T-helper 2 cell treated with Interferon-gamma antibody and Interleukin-4, amounts not matched to agents 5 μg/mL and 100 μg/mL, for 36 hours (primary cell): ENCODE measurements around the gene EMILIN3.

Experiments used
- DNase-seq: peaks from one replicate; pipeline ENCODE4 v3.0.0; 2021; ENCODE audit warnings: low spot score
- H3K27ac Mint-ChIP-seq: one replicate; pipeline ENCODE4 v1.8.0; 2021; ENCODE audit warnings: mild to moderate bottlenecking, mixed read lengths
- H3K27me3 Mint-ChIP-seq: one replicate; pipeline ENCODE4 v1.8.0; 2021; ENCODE audit warnings: low read depth, mixed read lengths
- H3K36me3 Mint-ChIP-seq: one replicate; pipeline ENCODE4 v1.8.0; 2021; ENCODE audit warnings: low read depth, mixed read lengths
- H3K4me1 Mint-ChIP-seq: one replicate; pipeline ENCODE4 v1.8.0; 2021; ENCODE audit warnings: low read depth, mixed read lengths
- H3K4me3 Mint-ChIP-seq: one replicate; pipeline ENCODE4 v1.8.0; 2022; ENCODE audit warnings: mild to moderate bottlenecking, moderate library complexity, mixed read lengths
- H3K9me3 Mint-ChIP-seq: one replicate; pipeline ENCODE4 v1.8.0; 2021; ENCODE audit warnings: mixed read lengths

EMILIN3 gene

GRCh38 chr20:41339957-41340326 is 26.7 kb downstream of the EMILIN3 start:
- Mint-ChIP-seq H3K27me3 (peaks cover 7% of the 10 kb centered on the region), H3K27ac (no peak overlapping the region), H3K4me1 (peaks cover 10% of the 10 kb centered on the region), H3K9me3 (no peaks in the 10 kb centered on the region), H3K4me3 (peak overlapping the region; percentile 85), H3K36me3 (no peaks in the 10 kb centered on the region)
- DNase-seq, result peak; percentile 78

DNA sequence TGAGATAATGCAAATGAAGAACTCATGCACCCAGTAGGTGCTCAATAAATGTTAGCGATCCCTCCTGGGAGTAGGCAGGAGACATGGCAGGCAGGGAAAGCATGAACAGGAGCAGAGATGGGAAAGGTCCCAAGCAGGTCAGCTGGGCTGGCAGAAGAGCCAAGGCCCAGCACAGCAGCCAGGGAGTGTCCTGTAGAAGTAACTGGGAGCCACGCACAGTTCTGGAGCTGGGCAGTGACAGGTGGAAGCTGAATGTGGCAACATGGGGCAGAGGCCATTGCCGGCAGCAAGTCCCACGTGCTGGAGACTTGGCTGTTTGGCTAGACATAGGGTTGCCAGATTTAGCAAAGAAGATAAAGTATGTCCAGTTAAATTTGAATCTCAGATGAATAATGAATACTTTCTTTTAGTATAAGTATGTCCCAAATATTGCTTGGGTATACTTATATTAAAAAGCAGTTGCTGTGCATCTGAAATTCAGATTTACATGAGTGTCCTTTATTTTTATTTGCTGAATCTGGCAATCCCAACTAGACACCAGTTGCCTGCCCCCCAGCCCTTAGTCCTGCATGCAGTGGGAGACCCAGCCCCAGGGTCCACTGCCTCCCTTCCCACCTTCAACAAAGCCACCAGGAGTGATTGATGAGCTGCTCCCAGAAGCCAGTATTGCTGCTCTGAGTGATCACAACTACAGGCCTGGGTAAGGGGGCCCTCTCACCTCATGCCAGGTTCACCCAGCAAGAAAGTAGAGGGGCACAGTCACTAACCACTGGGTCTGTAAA is 29.7 kb downstream of the EMILIN3 start:
- Mint-ChIP-seq H3K36me3 (no peaks in the 10 kb centered on the region), H3K4me1 (peaks cover 10% of the 10 kb centered on the region), H3K4me3 (no peak overlapping the region), H3K9me3 (no peaks in the 10 kb centered on the region), H3K27ac (no peak overlapping the region), H3K27me3 (peaks cover 7% of the 10 kb centered on the region)
- DNase-seq, result no peak

DNA sequence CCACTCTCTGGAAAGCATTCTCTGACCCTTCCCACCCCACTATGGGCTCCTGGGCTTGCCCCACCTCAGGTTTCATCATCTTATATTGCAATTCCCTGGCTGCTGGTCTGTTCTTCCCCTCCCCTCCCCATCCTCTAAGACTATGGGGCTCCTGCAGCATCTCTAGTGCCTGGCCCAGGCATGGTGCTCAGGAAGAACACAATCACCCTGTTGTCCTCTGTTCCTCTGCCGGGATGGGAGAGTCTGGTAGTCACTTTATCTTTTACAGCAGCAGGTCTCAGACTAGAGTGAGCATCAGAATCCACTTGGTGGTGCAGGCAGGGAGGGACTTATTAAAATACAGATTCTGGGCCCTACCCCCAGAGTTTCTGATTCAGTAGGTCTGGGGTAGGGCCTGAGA is 31.0 kb downstream of the EMILIN3 start:
- H3K27ac Mint-ChIP-seq, result no peak overlapping the region
- peaks cover 10% of the 10 kb centered on the region for H3K4me1 Mint-ChIP-seq
- DNase-seq, result no peak
- H3K4me3 Mint-ChIP-seq, result no peak overlapping the region
- H3K9me3 Mint-ChIP-seq, result no peaks in the 10 kb centered on the region
- peaks cover 7% of the 10 kb centered on the region for H3K27me3 Mint-ChIP-seq
- no peaks in the 10 kb centered on the region for H3K36me3 Mint-ChIP-seq

- DNase-seq, result no peak
- Mint-ChIP-seq H3K36me3 (no peaks in the 10 kb centered on the region), H3K4me1 (peaks cover 5% of the 10 kb centered on the region), H3K27me3 (peaks cover 6% of the 10 kb centered on the region), H3K4me3 (no peak overlapping the region), H3K9me3 (no peaks in the 10 kb centered on the region), H3K27ac (no peak overlapping the region)
These were observed 31.9 kb downstream of the EMILIN3 start for GRCh38 chr20:41334443-41335421.

- DNase-seq, result no peak
- peaks cover 9% of the 10 kb centered on the region for H3K4me1 Mint-ChIP-seq
- H3K4me3 Mint-ChIP-seq, result no peak overlapping the region
- H3K27ac Mint-ChIP-seq, result no peak overlapping the region
- peaks cover 3% of the 10 kb centered on the region for H3K27me3 Mint-ChIP-seq
- H3K9me3 Mint-ChIP-seq, result no peaks in the 10 kb centered on the region
- H3K36me3 Mint-ChIP-seq, result no peaks in the 10 kb centered on the region
These were observed 32.6 kb downstream of the EMILIN3 start for GRCh38 chr20:41334036-41334435.

DNA sequence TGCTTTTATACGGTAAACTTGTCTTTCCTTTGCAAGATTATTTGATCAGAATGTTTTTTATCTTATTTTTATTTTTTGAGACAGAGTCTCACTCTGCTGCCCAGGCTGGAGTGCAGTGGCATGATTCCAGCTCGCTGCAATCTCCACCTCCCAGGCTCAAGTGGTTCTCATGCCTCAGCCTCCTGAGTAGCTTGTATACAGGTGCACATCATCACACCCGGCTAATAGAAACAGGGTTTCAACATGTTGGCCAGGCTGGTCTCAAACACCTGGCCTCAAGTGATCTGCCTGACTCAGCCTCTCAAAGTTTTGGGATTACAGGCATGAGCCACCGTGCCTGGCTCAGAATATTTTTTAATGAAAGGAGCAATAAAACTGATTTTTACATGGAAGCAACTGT is 34.9 kb downstream of the EMILIN3 start:
- DNase-seq, result no peak
- H3K27ac Mint-ChIP-seq, result no peak overlapping the region
- no peaks in the 10 kb centered on the region for H3K36me3 Mint-ChIP-seq
- no peaks in the 10 kb centered on the region for H3K27me3 Mint-ChIP-seq
- H3K4me1 Mint-ChIP-seq, result peaks cover 12% of the 10 kb centered on the region
- H3K9me3 Mint-ChIP-seq, result no peaks in the 10 kb centered on the region
- no peak overlapping the region for H3K4me3 Mint-ChIP-seq

DNA sequence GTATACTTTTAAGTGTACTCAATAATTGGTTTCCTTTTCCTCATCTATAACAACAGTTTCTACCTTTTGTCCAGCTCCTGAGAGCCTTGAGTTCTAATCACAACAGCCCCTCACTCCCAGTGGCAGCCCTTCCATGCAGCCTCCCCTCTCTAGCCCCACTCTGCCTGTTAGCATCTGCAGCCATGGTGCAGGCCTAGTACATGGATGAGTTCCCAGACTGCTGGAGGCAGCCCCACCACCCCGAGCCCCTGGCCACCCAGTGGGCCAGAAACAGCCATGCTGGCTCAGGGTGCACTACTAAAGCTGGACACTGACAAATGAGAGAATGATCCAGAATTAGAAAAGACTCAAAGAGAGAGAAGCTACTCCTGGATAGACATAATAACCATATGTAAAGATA is 35.7 kb downstream of the EMILIN3 start:
- H3K27me3 Mint-ChIP-seq, result no peaks in the 10 kb centered on the region
- H3K9me3 Mint-ChIP-seq, result no peaks in the 10 kb centered on the region
- peaks cover 12% of the 10 kb centered on the region for H3K4me1 Mint-ChIP-seq
- H3K4me3 Mint-ChIP-seq, result no peak overlapping the region
- no peak for DNase-seq
- H3K27ac Mint-ChIP-seq, result no peak overlapping the region
- H3K36me3 Mint-ChIP-seq, result no peaks in the 10 kb centered on the region

DNA sequence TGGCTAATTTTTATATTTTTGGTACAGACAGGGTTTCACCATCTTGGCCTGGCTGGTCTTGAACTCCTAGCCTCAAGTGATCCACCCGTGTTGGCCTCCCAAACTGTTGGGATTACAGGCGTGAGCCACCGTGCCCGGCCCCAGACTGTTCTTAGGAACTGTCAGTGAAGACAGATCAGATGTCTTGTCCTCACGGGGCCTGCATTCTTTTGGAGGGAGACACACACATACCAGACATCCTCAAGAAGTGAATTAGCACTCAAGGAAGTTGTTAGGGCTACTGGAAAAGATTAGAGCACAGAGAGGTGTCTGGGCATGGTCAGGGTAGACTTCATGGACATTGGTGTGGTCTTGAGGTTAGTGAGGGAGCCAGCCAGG is 36.3 kb downstream of the EMILIN3 start:
- Mint-ChIP-seq H3K9me3 (no peaks in the 10 kb centered on the region), H3K36me3 (no peaks in the 10 kb centered on the region), H3K4me3 (no peak overlapping the region), H3K27me3 (peaks cover 2% of the 10 kb centered on the region), H3K27ac (no peak overlapping the region), H3K4me1 (peaks cover 12% of the 10 kb centered on the region)
- no peak for DNase-seq

- H3K27me3 Mint-ChIP-seq, result peaks cover 2% of the 10 kb centered on the region
- peak overlapping the region; percentile 42 for H3K27ac Mint-ChIP-seq
- H3K4me3 Mint-ChIP-seq, result peak overlapping the region; percentile 39
These were observed 36.9 kb downstream of the EMILIN3 start for GRCh38 chr20:41329435-41330342.

GRCh38 chr20:41327178-41327577 is 39.4 kb downstream of the EMILIN3 start:
- DNase-seq, result no peak
- Mint-ChIP-seq H3K4me3 (no peak overlapping the region), H3K27ac (no peak overlapping the region), H3K27me3 (peaks cover 2% of the 10 kb centered on the region), H3K36me3 (no peaks in the 10 kb centered on the region), H3K9me3 (no peaks in the 10 kb centered on the region), H3K4me1 (peaks cover 12% of the 10 kb centered on the region)

More at GRCh38 chr20:41329435-41330342, 36.9 kb downstream of the EMILIN3 start:
- Mint-ChIP-seq H3K9me3 (no peaks in the 10 kb centered on the region), H3K36me3 (no peaks in the 10 kb centered on the region), H3K4me1 (peaks cover 12% of the 10 kb centered on the region)
- peak; percentile 65 for DNase-seq

GRCh38 chr20:41320976-41321375 is 45.6 kb downstream of the EMILIN3 start:
- Mint-ChIP-seq H3K27me3 (peaks cover 8% of the 10 kb centered on the region), H3K4me1 (peaks cover 19% of the 10 kb centered on the region), H3K36me3 (no peaks in the 10 kb centered on the region), H3K4me3 (no peak overlapping the region), H3K9me3 (no peaks in the 10 kb centered on the region), H3K27ac (no peak overlapping the region)
- no peak for DNase-seq

DNA sequence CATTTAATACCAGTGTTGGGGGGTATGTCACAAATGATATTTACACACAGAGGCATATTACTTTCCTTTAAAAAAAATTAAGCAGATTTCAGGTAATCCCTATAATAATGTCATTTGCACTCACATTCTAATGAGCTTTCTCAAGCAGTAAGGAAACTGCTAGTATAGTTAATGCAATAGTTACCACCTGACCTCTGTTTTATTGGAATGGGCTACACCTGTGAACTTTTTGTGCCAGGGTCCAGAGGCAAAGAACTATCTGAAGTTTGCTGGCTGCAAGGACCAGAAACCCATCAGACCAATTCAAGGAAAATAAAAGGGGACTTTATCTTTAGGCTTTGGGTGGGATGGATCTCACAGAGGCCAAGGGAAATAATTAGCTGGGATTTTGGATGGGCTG is 46.2 kb downstream of the EMILIN3 start:
- Mint-ChIP-seq H3K4me1 (peaks cover 22% of the 10 kb centered on the region), H3K27me3 (peaks cover 8% of the 10 kb centered on the region), H3K36me3 (no peaks in the 10 kb centered on the region), H3K9me3 (no peaks in the 10 kb centered on the region), H3K27ac (no peak overlapping the region), H3K4me3 (no peak overlapping the region)
- DNase-seq, result no peak

GRCh38 chr20:41318271-41318649 is 48.4 kb downstream of the EMILIN3 start:
- DNase-seq, result no peak
- H3K9me3 Mint-ChIP-seq, result no peaks in the 10 kb centered on the region
- H3K27me3 Mint-ChIP-seq, result peaks cover 7% of the 10 kb centered on the region
- peaks cover 26% of the 10 kb centered on the region for H3K4me1 Mint-ChIP-seq
- H3K36me3 Mint-ChIP-seq, result no peaks in the 10 kb centered on the region
- peak overlapping the region; percentile 70 for H3K4me3 Mint-ChIP-seq
- H3K27ac Mint-ChIP-seq, result no peak overlapping the region
